ENCODE results near the gene TSPEAR.

TSPEAR gene

GRCh38 chr21:44456214-44456914 lies 255.0 kb downstream of the TSPEAR start:
- no peak for DNase-seq

- DNase-seq = no peak
Measured at GRCh38 chr21:44455524-44456213, 255.7 kb downstream of the TSPEAR start.

GRCh38 chr21:44454747-44455523 lies 256.4 kb downstream of the TSPEAR start, which contains the start of gene LRRC3:
Gene LRRC3 (plus strand): TSS chr21:44455510. CDS start chr21:44456645, 1,135 bp downstream.
- DNase-seq = no peak

- no peak for DNase-seq
Measured at GRCh38 chr21:44454058-44454457, 257.3 kb downstream of the TSPEAR start.

GRCh38 chr21:44453120-44453519 lies 258.3 kb downstream of the TSPEAR start:
- DNase-seq = no peak

- no peak for DNase-seq
Measured at GRCh38 chr21:44450999-44451398, 260.4 kb downstream of the TSPEAR start.

GRCh38 chr21:44450402-44450801 lies 261.0 kb downstream of the TSPEAR start:
- no peak for DNase-seq

GRCh38 chr21:44449473-44450363 lies 261.7 kb downstream of the TSPEAR start:
- DNase-seq = no peak

- DNase-seq = no peak
Measured at GRCh38 chr21:44448651-44449131, 262.7 kb downstream of the TSPEAR start.
